ENCODE data around the gene KCNIP1. TPM values are rescaled to one million over a fixed set of nuclear protein-coding genes. Genes with fewer than 3 reads are reported as not detected.

KCNIP1 gene
- polyA plus RNA-seq, 1 donor = 2.8 TPM

GRCh38 chr5:170626507-170627150, 122.8 kb downstream of the KCNIP1 start:
- H3K27me3 ChIP-seq (ENCODE audit: control insufficient read depth, insufficient read depth, low read length) = no peaks in the 10 kb centered on the region
- no peaks in the 10 kb centered on the region for H3K36me3 ChIP-seq (ENCODE audit: control insufficient read depth, insufficient read depth, low read length)
- no peaks in the 10 kb centered on the region for H3K9me3 ChIP-seq (ENCODE audit: control insufficient read depth, low read depth, low read length)
- no peak overlapping the region for H3K27ac ChIP-seq (ENCODE audit: low read length)
- WGBS (ENCODE audit: insufficient coverage, low lambda C conversion rate) = no CpG with 5 or more reads among the region's 13 CpGs
- no peaks in the 10 kb centered on the region for H3K4me1 ChIP-seq (ENCODE audit: control insufficient read depth, insufficient read depth, low read length)
- H3K4me3 ChIP-seq (ENCODE audit: low read length) = no peak overlapping the region
- DNase-seq = no peak

GRCh38 chr5:170627271-170627670, 123.5 kb downstream of the KCNIP1 start:
- Histone ChIP-seq H3K4me1 (ENCODE audit: control insufficient read depth, insufficient read depth, low read length) (peaks cover under 1% of the 10 kb centered on the region), H3K27ac (ENCODE audit: low read length) (no peak overlapping the region), H3K9me3 (ENCODE audit: control insufficient read depth, low read depth, low read length) (no peaks in the 10 kb centered on the region), H3K36me3 (ENCODE audit: control insufficient read depth, insufficient read depth, low read length) (no peaks in the 10 kb centered on the region), H3K4me3 (ENCODE audit: low read length) (no peak overlapping the region), H3K27me3 (ENCODE audit: control insufficient read depth, insufficient read depth, low read length) (peaks cover 6% of the 10 kb centered on the region)
- WGBS (ENCODE audit: insufficient coverage, low lambda C conversion rate) = no CpG with 5 or more reads among the region's 3 CpGs
- no peak for DNase-seq

- Histone ChIP-seq H3K27ac (ENCODE audit: low read length) (no peak overlapping the region), H3K36me3 (ENCODE audit: control insufficient read depth, insufficient read depth, low read length) (no peaks in the 10 kb centered on the region), H3K4me3 (ENCODE audit: low read length) (no peak overlapping the region), H3K27me3 (ENCODE audit: control insufficient read depth, insufficient read depth, low read length) (peaks cover 11% of the 10 kb centered on the region), H3K4me1 (ENCODE audit: control insufficient read depth, insufficient read depth, low read length) (peaks cover 8% of the 10 kb centered on the region), H3K9me3 (ENCODE audit: control insufficient read depth, low read depth, low read length) (no peaks in the 10 kb centered on the region)
- DNase-seq = no peak
- WGBS (ENCODE audit: insufficient coverage, low lambda C conversion rate) = no CpG with 5 or more reads among the region's 8 CpGs
These were observed 124.2 kb downstream of the KCNIP1 start for GRCh38 chr5:170628028-170628427.

GRCh38 chr5:170628691-170629565, 125.1 kb downstream of the KCNIP1 start:
- Histone ChIP-seq H3K9me3 (ENCODE audit: control insufficient read depth, low read depth, low read length) (no peaks in the 10 kb centered on the region), H3K4me1 (ENCODE audit: control insufficient read depth, insufficient read depth, low read length) (peaks cover 14% of the 10 kb centered on the region), H3K27ac (ENCODE audit: low read length) (no peak overlapping the region), H3K27me3 (ENCODE audit: control insufficient read depth, insufficient read depth, low read length) (peaks cover 11% of the 10 kb centered on the region), H3K36me3 (ENCODE audit: control insufficient read depth, insufficient read depth, low read length) (no peaks in the 10 kb centered on the region), H3K4me3 (ENCODE audit: low read length) (no peak overlapping the region)
- no peak for DNase-seq
- WGBS (ENCODE audit: insufficient coverage, low lambda C conversion rate) = no CpG with 5 or more reads among the region's 19 CpGs

- no peak overlapping the region for H3K4me3 ChIP-seq (ENCODE audit: low read length)
- WGBS (ENCODE audit: insufficient coverage, low lambda C conversion rate) = no CpG with 5 or more reads among the region's 7 CpGs
- DNase-seq = no peak
These were observed 125.9 kb downstream of the KCNIP1 start for GRCh38 chr5:170629566-170630175.

GRCh38 chr5:170630226-170630625, 126.4 kb downstream of the KCNIP1 start:
- Histone ChIP-seq H3K4me1 (ENCODE audit: control insufficient read depth, insufficient read depth, low read length) (peaks cover 14% of the 10 kb centered on the region), H3K27ac (ENCODE audit: low read length) (no peak overlapping the region), H3K9me3 (ENCODE audit: control insufficient read depth, low read depth, low read length) (no peaks in the 10 kb centered on the region), H3K4me3 (ENCODE audit: low read length) (no peak overlapping the region), H3K27me3 (ENCODE audit: control insufficient read depth, insufficient read depth, low read length) (peaks cover 11% of the 10 kb centered on the region), H3K36me3 (ENCODE audit: control insufficient read depth, insufficient read depth, low read length) (no peaks in the 10 kb centered on the region)
- no peak for DNase-seq
- WGBS (ENCODE audit: insufficient coverage, low lambda C conversion rate) = no CpG with 5 or more reads among the region's 8 CpGs

More at GRCh38 chr5:170629566-170630175, 125.9 kb downstream of the KCNIP1 start:
- Histone ChIP-seq H3K27me3 (ENCODE audit: control insufficient read depth, insufficient read depth, low read length) (peaks cover 11% of the 10 kb centered on the region), H3K4me1 (ENCODE audit: control insufficient read depth, insufficient read depth, low read length) (peaks cover 14% of the 10 kb centered on the region), H3K9me3 (ENCODE audit: control insufficient read depth, low read depth, low read length) (no peaks in the 10 kb centered on the region), H3K36me3 (ENCODE audit: control insufficient read depth, insufficient read depth, low read length) (no peaks in the 10 kb centered on the region), H3K27ac (ENCODE audit: low read length) (no peak overlapping the region)

- no peak overlapping the region for H3K4me3 ChIP-seq (ENCODE audit: low read length)
- H3K9me3 ChIP-seq (ENCODE audit: control insufficient read depth, low read depth, low read length) = no peaks in the 10 kb centered on the region
- peaks cover 11% of the 10 kb centered on the region for H3K27me3 ChIP-seq (ENCODE audit: control insufficient read depth, insufficient read depth, low read length)
- H3K36me3 ChIP-seq (ENCODE audit: control insufficient read depth, insufficient read depth, low read length) = no peaks in the 10 kb centered on the region
- no CpG with 5 or more reads among the region's 3 CpGs for WGBS (ENCODE audit: insufficient coverage, low lambda C conversion rate)
- no peak for DNase-seq
- no peak overlapping the region for H3K27ac ChIP-seq (ENCODE audit: low read length)
- H3K4me1 ChIP-seq (ENCODE audit: control insufficient read depth, insufficient read depth, low read length) = peaks cover 14% of the 10 kb centered on the region
These were observed 126.9 kb downstream of the KCNIP1 start for GRCh38 chr5:170630711-170631141.

GRCh38 chr5:170631466-170632195, 127.8 kb downstream of the KCNIP1 start:
- Histone ChIP-seq H3K4me3 (ENCODE audit: low read length) (no peak overlapping the region), H3K27ac (ENCODE audit: low read length) (no peak overlapping the region), H3K4me1 (ENCODE audit: control insufficient read depth, insufficient read depth, low read length) (peaks cover 14% of the 10 kb centered on the region), H3K9me3 (ENCODE audit: control insufficient read depth, low read depth, low read length) (no peaks in the 10 kb centered on the region), H3K27me3 (ENCODE audit: control insufficient read depth, insufficient read depth, low read length) (peaks cover 11% of the 10 kb centered on the region), H3K36me3 (ENCODE audit: control insufficient read depth, insufficient read depth, low read length) (no peaks in the 10 kb centered on the region)
- no CpG with 5 or more reads among the region's 16 CpGs for WGBS (ENCODE audit: insufficient coverage, low lambda C conversion rate)
- no peak for DNase-seq

- peaks cover 11% of the 10 kb centered on the region for H3K27me3 ChIP-seq (ENCODE audit: control insufficient read depth, insufficient read depth, low read length)
- no peaks in the 10 kb centered on the region for H3K9me3 ChIP-seq (ENCODE audit: control insufficient read depth, low read depth, low read length)
- no peak for DNase-seq
- WGBS (ENCODE audit: insufficient coverage, low lambda C conversion rate) = 60% methylated on average over 1 of the region's 19 CpGs
- no peaks in the 10 kb centered on the region for H3K36me3 ChIP-seq (ENCODE audit: control insufficient read depth, insufficient read depth, low read length)
- peak overlapping the region; percentile 81 for H3K27ac ChIP-seq (ENCODE audit: low read length)
- peaks cover 14% of the 10 kb centered on the region for H3K4me1 ChIP-seq (ENCODE audit: control insufficient read depth, insufficient read depth, low read length)
- no peak overlapping the region for H3K4me3 ChIP-seq (ENCODE audit: low read length)
These were observed 128.6 kb downstream of the KCNIP1 start for GRCh38 chr5:170632266-170632984.
